CD14-positive monocyte (primary cell): ENCODE data around the gene KRTAP5-10. TPM values are rescaled to one million over a fixed set of nuclear protein-coding genes. Genes with fewer than 3 reads are reported as not detected.
"Not testable (repeated sequence)": the region's sequence is repeated elsewhere in the genome, so short reads cannot be mapped to it uniquely, and the experiment has no call there.

ENCODE experiments used
- DNase-seq, 3 donors: peaks; one replicate each; pipeline ENCODE4 v3.0.0-alpha.2; 2011 to 2022
- H2AFZ ChIP-seq: 2 replicates; pipeline ENCODE4 v1.6.0; 2012; ENCODE audit warnings: mild to moderate bottlenecking, low read depth, low read length, inconsistent platforms; ENCODE audit not compliant: insufficient read depth, poor library complexity, severe bottlenecking
- H3K27ac ChIP-seq, 2 donors: 1 replicate in 1 of 2; 2 replicates in 1 of 2; pipeline ENCODE4 v1.5.1; 2012 to 2013; ENCODE audit warnings: low read length in 2 of 2, control low read depth in 1 of 2, inconsistent platforms in 1 of 2, low read depth in 1 of 2, mild to moderate bottlenecking in 1 of 2
- H3K27me3 ChIP-seq, 2 donors: one replicate each; pipeline versions ENCODE4 v1.6.0 to v1.6.1; 2011 to 2013; ENCODE audit warnings: low read length in 2 of 2; ENCODE audit not compliant: control insufficient read depth in 2 of 2, insufficient read depth in 2 of 2
- H3K36me3 ChIP-seq, 2 donors: replicated peaks in 1 of 2; 1 replicate in 1 of 2; 2 replicates in 1 of 2; pipeline versions ENCODE4 v1.5.1 to v1.6.1; 2012 to 2013; ENCODE audit warnings: low read length in 2 of 2, control low read depth in 1 of 2, inconsistent platforms in 1 of 2, mild to moderate bottlenecking in 1 of 2; ENCODE audit not compliant: insufficient read depth in 2 of 2, control insufficient read depth in 1 of 2
- H3K4me1 ChIP-seq, 2 donors: 1 replicate in 1 of 2; 2 replicates in 1 of 2; pipeline versions ENCODE4 v1.5.1 to v1.6.1; 2012 to 2013; ENCODE audit warnings: low read length in 2 of 2, control low read depth in 1 of 2, inconsistent platforms in 1 of 2, mild to moderate bottlenecking in 1 of 2, moderate library complexity in 1 of 2; ENCODE audit not compliant: insufficient read depth in 2 of 2, control insufficient read depth in 1 of 2
- H3K4me2 ChIP-seq: replicated peaks from 2 replicates; pipeline ENCODE3; 2012; ENCODE audit warnings: low read length, moderate library complexity, mild to moderate bottlenecking; ENCODE audit not compliant: poor library complexity, severe bottlenecking; ENCODE audit errors: extremely low read depth
- H3K4me3 ChIP-seq, 3 experiments: fragments of 200-600 bp in 1 of 3; sonication (generic) in 1 of 3; replicated peaks in 1 of 3; 1 replicate in 2 of 3; 2 replicates in 1 of 3; pipeline ENCODE4 v1.5.1; 2011 to 2013; ENCODE audit warnings: low read length in 3 of 3, mild to moderate bottlenecking in 3 of 3, control low read depth in 2 of 3, low read depth in 2 of 3, inconsistent platforms in 1 of 3, moderate library complexity in 1 of 3
- H3K79me2 ChIP-seq: 2 replicates; pipeline ENCODE4 v1.6.0; 2012; ENCODE audit warnings: mild to moderate bottlenecking, control low read depth, inconsistent platforms, low read length, moderate library complexity; ENCODE audit not compliant: insufficient read depth
- H3K9ac ChIP-seq: 2 replicates; pipeline ENCODE4 v1.6.0; 2017; ENCODE audit warnings: low read length, mild to moderate bottlenecking; ENCODE audit not compliant: insufficient read depth, poor library complexity, severe bottlenecking
- H3K9me3 ChIP-seq, 2 donors: replicated peaks in 1 of 2; 1 replicate in 1 of 2; 2 replicates in 1 of 2; pipeline versions ENCODE4 v1.5.1 to v1.6.1; 2012 to 2013; ENCODE audit warnings: low read length in 2 of 2, control low read depth in 1 of 2; ENCODE audit not compliant: control insufficient read depth in 1 of 2, insufficient read depth in 1 of 2
- H4K20me1 ChIP-seq: 2 replicates; pipeline ENCODE4 v1.6.0; 2012; ENCODE audit warnings: mild to moderate bottlenecking, low read length, control low read depth, moderate library complexity; ENCODE audit not compliant: insufficient read depth
- H3K27ac Mint-ChIP-seq, 7 donors: one replicate each; pipeline ENCODE4 v1.8.0; 2020; ENCODE audit warnings: mild to moderate bottlenecking in 7 of 7, mixed read lengths in 7 of 7, moderate library complexity in 6 of 7, inconsistent platforms in 2 of 7
- H3K27me3 Mint-ChIP-seq, 3 donors: one replicate each; pipeline ENCODE4 v1.8.0; 2021 to 2022; ENCODE audit warnings: low read depth in 3 of 3, mild to moderate bottlenecking in 3 of 3, mixed read lengths in 3 of 3, moderate library complexity in 3 of 3, inconsistent platforms in 1 of 3
- H3K36me3 Mint-ChIP-seq, 2 donors: one replicate each; pipeline ENCODE4 v1.8.0; 2020; ENCODE audit warnings: mixed read lengths in 2 of 2, inconsistent platforms in 1 of 2, mild to moderate bottlenecking in 1 of 2
- H3K4me1 Mint-ChIP-seq: one replicate; pipeline ENCODE4 v1.8.0; 2020; ENCODE audit warnings: mild to moderate bottlenecking, mixed read lengths
- H3K4me3 Mint-ChIP-seq, 2 donors: one replicate each; pipeline ENCODE4 v1.8.0; 2020; ENCODE audit warnings: mild to moderate bottlenecking in 2 of 2, mixed read lengths in 2 of 2, moderate library complexity in 1 of 2
- H3K9me3 Mint-ChIP-seq, 7 donors: one replicate each; pipeline ENCODE4 v1.8.0; 2020 to 2022; ENCODE audit warnings: mixed read lengths in 7 of 7, mild to moderate bottlenecking in 6 of 7, moderate library complexity in 6 of 7, inconsistent platforms in 2 of 7
- WGBS: methylation state at CpG from one replicate; pipeline ENCODE4 v1.1.5; 2013; ENCODE audit warnings: missing lambda C conversion rate; ENCODE audit not compliant: insufficient coverage; 5-methylcytosine and 5-hydroxymethylcytosine counted together
- intact Hi-C, 2 donors: fragments of 100-400 bp; cut with micrococcal nuclease; formaldehyde crosslinking; loops; one replicate each; pipeline versions ENCODE4 v1.15.0 to v1.15.1; 2023
- polyA plus RNA-seq, 3 donors: library from polyadenylated mRNA; depleted of rRNA in 1 of 3; unstranded in 2 of 3; stranded (reverse) in 1 of 3; fragments of 300-500 nt in 2 of 3; fragments of >200 nt in 1 of 3; fragmentation: Illumina TruSeq in 2 of 3; gene quantifications; 1 replicate in 2 of 3; 2 replicates in 1 of 3; pipeline ENCODE4 v1.2.3, GENCODE V29; 2012 to 2021

Gene KRTAP5-10
- polyA plus RNA-seq, 3 donors, result not detected

- H3K4me1 ChIP-seq, H3K27me3 ChIP-seq, H3K4me2 ChIP-seq, H3K9me3 Mint-ChIP-seq, H3K9me3 ChIP-seq, H3K36me3 Mint-ChIP-seq, H3K4me3 Mint-ChIP-seq, H3K4me1 Mint-ChIP-seq, H3K27ac ChIP-seq, H2AFZ ChIP-seq, H4K20me1 ChIP-seq, H3K27ac Mint-ChIP-seq, H3K27me3 Mint-ChIP-seq, intact Hi-C loops, H3K4me3 ChIP-seq, H3K9ac ChIP-seq, H3K79me2 ChIP-seq, H3K36me3 ChIP-seq: not testable (repeated sequence)
- 18% methylated on average over 4 of the region's 11 CpGs for WGBS
- DNase-seq, result peak in 1 of 3 donors; percentile 22
These were observed 23.6 kb downstream of the KRTAP5-10 start for GRCh38 chr11:71588822-71589545.

DNA sequence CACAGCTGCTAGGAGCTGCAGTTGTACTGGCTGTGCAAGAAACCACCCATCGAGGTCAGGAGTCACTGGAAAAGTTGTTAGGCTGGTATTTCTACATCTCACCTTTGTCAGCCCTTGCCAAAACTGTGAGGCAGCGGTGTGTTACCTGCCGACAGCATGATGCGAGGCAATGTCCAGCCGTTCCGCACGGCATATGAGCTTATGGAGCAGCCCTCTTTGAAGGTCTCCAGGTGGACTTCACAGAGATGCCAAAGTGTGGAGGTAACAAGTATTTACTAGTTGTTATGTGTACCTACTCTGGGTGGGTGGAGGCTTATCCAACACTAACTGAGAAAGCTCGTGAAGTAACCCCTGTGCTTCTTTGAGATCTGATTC, 24.2 kb downstream of the KRTAP5-10 start:
- H3K4me3 Mint-ChIP-seq, H3K4me3 ChIP-seq, H3K36me3 Mint-ChIP-seq, H3K36me3 ChIP-seq, H4K20me1 ChIP-seq, H3K9ac ChIP-seq, H2AFZ ChIP-seq, H3K9me3 Mint-ChIP-seq, H3K27me3 ChIP-seq, DNase-seq, H3K27ac ChIP-seq, H3K79me2 ChIP-seq, H3K9me3 ChIP-seq, H3K4me1 Mint-ChIP-seq, intact Hi-C loops, H3K4me1 ChIP-seq, H3K27me3 Mint-ChIP-seq, H3K4me2 ChIP-seq: not testable (repeated sequence)
- 83% methylated on average over 6 of the region's 8 CpGs for WGBS
- H3K27ac Mint-ChIP-seq, result peak overlapping the region in 1 of 7 donors; percentile 56

DNA sequence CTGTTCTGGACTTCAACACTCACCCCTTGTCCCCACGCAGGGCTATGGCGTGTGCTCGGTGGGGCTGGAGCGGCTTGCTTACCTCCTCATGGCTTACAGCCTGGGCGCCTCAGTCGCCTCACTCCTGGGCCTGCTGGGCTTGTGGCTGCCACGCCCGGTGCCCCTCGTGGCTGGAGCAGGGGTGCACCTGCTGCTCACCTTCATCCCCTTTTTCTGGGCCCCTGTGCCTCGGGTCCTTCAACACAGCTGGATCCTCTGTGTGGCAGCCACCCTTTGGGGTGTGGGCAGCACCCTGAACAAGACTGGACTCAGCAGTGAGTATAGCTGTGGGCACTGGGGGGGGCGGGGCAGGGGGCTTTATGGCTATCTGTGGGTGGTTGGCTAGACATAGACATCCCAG, 37.9 kb downstream of the KRTAP5-10 start:
- H3K4me1 Mint-ChIP-seq, H3K27ac ChIP-seq, H2AFZ ChIP-seq, H3K4me2 ChIP-seq, DNase-seq, H3K79me2 ChIP-seq, H3K4me3 ChIP-seq, H3K4me1 ChIP-seq, H3K36me3 ChIP-seq, H3K9ac ChIP-seq, H4K20me1 ChIP-seq, intact Hi-C loops, H3K4me3 Mint-ChIP-seq, H3K36me3 Mint-ChIP-seq, H3K27ac Mint-ChIP-seq, H3K9me3 Mint-ChIP-seq, H3K9me3 ChIP-seq: not testable (repeated sequence)
- H3K27me3 Mint-ChIP-seq, result peaks cover 20 to 42% (median 34%) of the 10 kb centered on the region in 3 donors
- H3K27me3 ChIP-seq, result peaks cover 12 to 17% of the 10 kb centered on the region in 2 donors
- 84% methylated on average over 9 of the region's 11 CpGs for WGBS
